Activated CD4-positive, alpha-beta T cell treated with anti-CD3 and anti-CD28 coated beads, Interleukin-2, amount 50 U/mL, for 4 hours (primary cell): Measurements from ENCODE around the gene MAGEB18.

Experiments used
- DNase-seq, 2 experiments: peaks; one replicate each; pipeline ENCODE4 v3.0.0-alpha.2; 2020

The MAGEB18 gene

GRCh38 chrX:26138274-26138673, at the start of gene MAGEB18:
Gene MAGEB18, plus strand, starts transcription at chrX:26138343. Its CDS starts 643 bp downstream, at chrX:26138986.
- no peak for DNase-seq

GRCh38 chrX:26100421-26100920, 37.7 kb upstream of the MAGEB18 start:
- DNase-seq = no peak

GRCh38 chrX:26109142-26109541, 29.0 kb upstream of the MAGEB18 start:
- DNase-seq = no peak

- no peak for DNase-seq
Measured at GRCh38 chrX:26146024-26146423, 7.9 kb downstream of the MAGEB18 start.

GRCh38 chrX:26160301-26160700, 22.2 kb downstream of the MAGEB18 start, which contains the start of gene MAGEB6B:
Gene MAGEB6B, plus strand, starts transcription at chrX:26160601. Its CDS starts 0 bp downstream, at chrX:26160601.
- no peak for DNase-seq
